Raji (cell line): ENCODE measurements around the gene RBMXL2.

Experiments used
- POLR2A ChIP-seq: IDR thresholded peaks from 2 replicates; pipeline ENCODE4 v1.6.1; 2011; ENCODE audit warnings: low read depth, low read length, control low read depth; ENCODE audit not compliant: insufficient read depth

Gene RBMXL2

DNA sequence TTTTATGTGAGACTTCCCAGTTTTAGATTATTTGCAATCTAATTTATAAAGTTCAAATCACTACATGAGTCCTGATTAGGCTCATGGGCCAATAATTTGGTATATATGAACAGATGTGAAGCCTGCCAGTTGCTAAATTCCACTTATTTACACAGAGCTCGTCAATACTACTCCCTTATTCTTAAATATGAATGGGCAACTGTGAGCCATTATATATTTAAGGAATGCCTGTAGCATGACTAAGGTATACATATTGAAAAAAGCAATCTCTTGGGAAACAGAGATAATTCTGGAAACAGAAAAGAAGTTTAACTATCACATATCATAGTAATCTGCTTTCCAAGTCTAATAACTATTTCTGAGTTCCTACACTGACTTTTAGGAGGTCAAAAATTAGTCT is 27.0 kb downstream of the RBMXL2 start:
- TF ChIP-seq POLR2A = no peak

GRCh38 chr11:7116370-7116769 is 27.6 kb downstream of the RBMXL2 start:
- TF ChIP-seq POLR2A = no peak

- no peak for TF ChIP-seq POLR2A
Observed at GRCh38 chr11:7138051-7138450, 49.3 kb downstream of the RBMXL2 start.
